HG02981 (cell line): Measurements from ENCODE around the gene GNAI3.
A peak's percentile ranks its signal among the peaks of the same experiment; 100 is the strongest.

Experiments
- ATAC-seq: cut with Tn5 transposase; IDR thresholded peaks from one replicate; pipeline ENCODE4 v1.9.1; 2021; ENCODE audit warnings: mild to moderate bottlenecking, moderate library complexity; ENCODE audit not compliant: unreplicated experiment

Gene GNAI3

DNA sequence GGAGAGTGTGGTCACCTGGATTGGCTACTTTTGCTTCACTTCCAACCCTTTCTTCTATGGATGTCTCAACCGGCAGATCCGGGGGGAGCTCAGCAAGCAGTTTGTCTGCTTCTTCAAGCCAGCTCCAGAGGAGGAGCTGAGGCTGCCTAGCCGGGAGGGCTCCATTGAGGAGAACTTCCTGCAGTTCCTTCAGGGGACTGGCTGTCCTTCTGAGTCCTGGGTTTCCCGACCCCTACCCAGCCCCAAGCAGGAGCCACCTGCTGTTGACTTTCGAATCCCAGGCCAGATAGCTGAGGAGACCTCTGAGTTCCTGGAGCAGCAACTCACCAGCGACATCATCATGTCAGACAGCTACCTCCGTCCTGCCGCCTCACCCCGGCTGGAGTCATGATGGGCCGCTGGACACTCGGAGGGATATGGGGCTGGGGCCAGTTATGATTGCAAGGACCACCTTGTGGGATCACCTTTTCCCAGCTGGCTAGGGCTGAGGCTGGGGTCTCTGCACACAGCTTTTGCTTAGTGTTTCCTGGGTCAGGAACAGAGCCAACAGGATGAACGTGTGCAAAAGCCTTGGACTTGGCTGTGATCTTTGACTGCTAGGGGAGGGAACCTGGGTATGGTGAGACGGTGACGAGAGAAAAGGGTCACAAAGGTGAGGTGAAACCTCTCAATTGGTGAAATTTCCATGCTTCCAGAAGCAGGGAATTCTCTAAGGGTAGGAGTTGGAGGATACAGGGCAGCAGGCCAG lies 4.3 kb upstream of the GNAI3 start:
- ATAC-seq, result no peak

DNA sequence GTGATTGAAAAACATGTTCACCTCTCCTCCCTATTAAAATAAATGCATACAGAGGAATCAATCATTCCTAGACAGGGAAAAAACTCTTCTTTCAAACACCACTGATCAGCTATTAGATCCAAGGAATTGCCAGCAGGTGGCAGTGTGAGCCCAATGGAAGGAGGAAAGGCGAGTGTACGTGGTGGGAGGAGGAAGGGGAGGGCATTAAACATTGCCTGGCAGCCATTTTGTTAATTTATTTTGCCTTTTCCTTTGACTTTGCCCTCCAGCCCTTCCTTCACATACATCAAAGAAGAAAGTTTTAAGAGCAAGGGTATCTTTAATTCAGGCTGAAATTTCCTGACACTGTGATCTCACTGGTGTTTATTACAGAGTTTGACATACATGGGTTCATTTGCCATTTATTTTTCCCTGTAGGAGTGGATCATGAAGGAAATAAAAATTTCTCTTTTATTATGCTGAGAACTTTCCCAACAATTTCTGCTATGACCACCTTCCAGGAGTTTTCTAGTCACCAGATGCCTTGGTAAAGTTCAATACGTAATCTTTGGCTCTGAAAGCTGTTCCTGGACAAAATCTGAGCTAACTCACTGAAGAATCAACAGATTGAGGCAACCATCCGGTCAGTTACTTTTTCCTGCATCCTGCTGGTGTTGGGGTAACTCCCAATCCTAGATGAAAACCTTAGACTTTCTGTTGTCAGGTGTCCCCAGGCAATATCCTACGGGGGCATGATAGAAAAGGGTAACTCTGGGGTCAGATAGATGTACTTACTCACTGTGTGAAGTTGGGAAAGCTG lies 1.9 kb upstream of the GNAI3 start:
- no peak for ATAC-seq

DNA sequence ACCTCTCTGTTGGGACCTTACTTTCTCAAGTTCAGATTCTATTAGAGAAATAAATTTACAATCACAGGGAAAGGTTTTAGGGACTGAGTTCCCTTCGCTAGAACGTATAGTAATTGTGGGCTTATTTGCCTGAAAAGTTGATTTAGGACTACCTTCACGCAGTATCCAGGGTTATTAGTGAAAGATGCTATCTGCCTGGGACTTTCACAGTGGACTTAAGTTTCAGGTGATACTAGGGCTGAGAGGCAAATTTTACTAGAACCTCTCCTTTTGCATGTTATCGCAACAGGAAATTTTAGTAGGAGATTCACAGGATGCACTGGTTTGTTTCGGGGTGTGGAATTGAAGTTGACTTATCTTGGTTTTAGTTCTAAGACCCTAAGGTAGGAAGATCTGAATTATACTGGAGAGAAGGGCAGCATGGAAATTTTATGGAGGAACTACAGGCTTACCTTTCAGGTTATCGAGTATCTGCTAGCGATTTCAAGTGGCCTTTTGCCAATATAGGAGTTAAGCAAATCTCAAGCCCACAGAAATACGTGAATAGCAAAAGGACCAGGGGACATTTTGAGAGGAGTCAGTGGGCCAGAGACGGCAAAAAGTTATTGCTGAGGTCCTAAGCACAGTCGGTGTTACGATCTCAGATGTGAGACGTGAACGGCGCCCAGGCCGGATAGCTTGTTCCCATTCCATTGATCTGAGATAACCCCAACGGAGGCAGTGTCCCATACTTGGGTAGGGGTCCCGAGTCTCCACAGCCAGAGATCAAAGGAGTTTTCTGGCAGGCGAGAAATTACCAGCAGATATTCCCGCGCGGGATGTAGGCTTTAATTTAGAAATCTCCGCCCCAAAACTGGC lies 723 bp upstream of the GNAI3 start:
- ATAC-seq, result peak; percentile 7

GRCh38 chr1:109556563-109556962 lies 8.1 kb downstream of the GNAI3 start:
- no peak for ATAC-seq

GRCh38 chr1:109557520-109557919 lies 9.1 kb downstream of the GNAI3 start:
- ATAC-seq, result no peak

- ATAC-seq, result no peak
Observed at GRCh38 chr1:109559995-109560394, 11.6 kb downstream of the GNAI3 start.

GRCh38 chr1:109564194-109564878 lies 15.9 kb downstream of the GNAI3 start:
- ATAC-seq, result no peak

DNA sequence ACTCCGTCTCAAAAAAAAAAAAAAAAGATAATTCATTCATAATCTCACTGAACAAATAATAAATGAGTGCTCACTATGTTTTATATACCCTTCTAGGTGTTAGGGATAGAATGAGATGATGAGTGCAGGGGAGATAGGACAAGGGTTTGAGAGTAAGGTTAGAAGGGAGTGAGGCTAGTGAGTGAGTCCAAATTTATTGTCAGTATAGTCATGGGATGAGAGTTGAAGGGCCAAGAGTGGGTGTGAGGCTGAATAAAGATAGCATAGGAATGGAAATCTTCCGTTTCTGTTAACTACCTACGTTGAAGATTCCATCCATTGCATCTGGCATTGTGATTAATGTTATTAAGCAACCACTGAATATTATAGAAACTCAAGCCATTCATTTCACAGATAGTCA lies 16.8 kb downstream of the GNAI3 start:
- ATAC-seq, result no peak

- ATAC-seq, result no peak
Observed at GRCh38 chr1:109566982-109567381, 18.6 kb downstream of the GNAI3 start.

DNA sequence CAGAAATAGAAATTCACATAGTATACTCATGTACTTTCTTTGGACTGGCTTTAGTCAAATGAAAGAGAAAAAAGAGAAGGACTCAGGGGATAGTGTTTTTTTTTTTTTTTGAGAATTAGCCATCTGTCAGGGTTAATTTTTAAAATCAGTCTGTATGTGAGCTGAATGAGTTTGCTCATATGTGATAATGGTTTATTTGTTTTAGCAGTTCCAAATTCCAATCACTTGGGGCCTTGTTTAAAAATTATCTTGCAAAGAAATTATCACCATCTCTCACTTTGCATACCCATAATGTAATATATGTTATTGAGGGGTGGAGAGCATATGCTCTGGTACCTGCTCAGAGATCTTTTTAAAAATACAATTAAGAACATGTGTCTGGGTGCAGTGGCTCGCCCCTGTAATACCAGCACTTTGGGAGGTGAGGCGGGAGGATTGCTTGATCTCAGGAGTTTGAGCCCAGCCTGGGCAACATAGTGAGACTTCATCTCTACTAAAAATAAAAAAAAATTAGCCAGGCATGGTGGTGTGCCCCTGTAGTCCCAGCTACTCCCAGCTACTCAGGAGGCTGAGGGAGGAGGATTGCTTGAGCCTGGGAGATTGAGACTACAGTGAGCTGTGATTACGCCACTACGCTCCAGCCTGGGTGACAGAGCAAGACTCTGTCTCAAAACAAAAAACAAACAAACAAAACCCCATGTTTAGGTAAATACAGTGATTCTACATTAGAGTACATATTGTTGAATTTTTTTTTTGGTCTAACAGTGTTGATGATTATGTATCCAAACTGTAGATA lies 19.7 kb downstream of the GNAI3 start:
- no peak for ATAC-seq

- no peak for ATAC-seq
Observed at GRCh38 chr1:109569323-109569722, 20.9 kb downstream of the GNAI3 start.

- ATAC-seq, result no peak
Observed at GRCh38 chr1:109570414-109570813, 22.0 kb downstream of the GNAI3 start.

DNA sequence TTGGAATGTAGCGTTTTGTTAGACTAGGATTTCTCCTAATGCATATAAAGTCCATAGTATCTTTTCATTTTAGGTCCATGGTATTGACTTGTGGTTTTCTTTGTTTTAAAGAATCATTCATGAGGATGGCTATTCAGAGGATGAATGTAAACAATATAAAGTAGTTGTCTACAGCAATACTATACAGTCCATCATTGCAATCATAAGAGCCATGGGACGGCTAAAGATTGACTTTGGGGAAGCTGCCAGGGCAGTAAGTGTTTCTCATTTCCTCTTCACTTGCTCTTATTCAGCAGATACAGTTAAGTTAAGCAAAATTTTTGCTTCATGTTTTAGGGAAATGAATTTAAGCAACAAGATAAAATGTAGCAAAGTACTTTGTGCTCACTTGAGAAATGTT lies 25.4 kb downstream of the GNAI3 start:
- no peak for ATAC-seq

GRCh38 chr1:109578947-109579443 lies 30.6 kb downstream of the GNAI3 start:
- ATAC-seq, result no peak

- no peak for ATAC-seq
Observed at GRCh38 chr1:109579491-109579890, 31.1 kb downstream of the GNAI3 start.

DNA sequence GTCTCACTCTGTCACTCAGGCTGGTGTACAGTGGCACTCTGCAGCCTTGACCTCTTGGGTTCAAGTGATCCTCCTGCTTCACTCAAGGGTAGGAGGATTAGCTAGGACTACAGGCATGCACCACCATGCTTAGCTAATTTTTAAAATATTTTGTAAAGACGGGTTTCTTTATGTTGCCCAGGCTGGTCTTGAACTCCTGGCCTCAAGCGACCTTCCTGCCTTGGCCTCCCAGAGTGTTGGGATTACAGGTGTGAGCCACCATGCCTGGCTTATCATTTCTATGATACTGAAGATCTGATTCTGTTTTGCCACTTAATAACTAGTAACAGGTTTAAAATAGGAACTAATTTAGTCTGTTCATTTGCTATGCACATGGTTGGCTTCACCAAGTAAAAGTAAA lies 33.6 kb downstream of the GNAI3 start:
- ATAC-seq, result no peak

GRCh38 chr1:109584766-109585165 lies 36.4 kb downstream of the GNAI3 start:
- ATAC-seq, result no peak

GRCh38 chr1:109586055-109586454 lies 37.6 kb downstream of the GNAI3 start:
- ATAC-seq, result no peak

DNA sequence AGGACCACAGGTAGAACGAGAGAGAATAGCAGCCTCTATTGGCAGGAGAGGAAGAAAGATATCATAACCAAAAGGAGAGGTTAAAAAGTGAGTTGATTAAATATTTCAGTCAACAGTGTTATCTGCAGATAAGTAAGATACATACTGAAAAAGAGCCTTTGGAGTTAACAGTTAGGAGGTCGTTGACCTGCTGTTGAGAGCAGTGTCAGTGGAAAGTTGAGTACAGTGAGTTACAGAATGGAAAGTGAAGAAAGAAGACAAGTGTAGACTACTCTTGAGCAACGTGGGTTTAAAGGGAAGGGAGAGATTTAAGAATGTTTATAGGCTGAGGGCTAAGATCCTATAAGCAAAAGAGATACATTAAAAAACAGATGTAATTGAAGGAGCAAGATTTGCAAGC lies 40.8 kb downstream of the GNAI3 start:
- no peak for ATAC-seq

DNA sequence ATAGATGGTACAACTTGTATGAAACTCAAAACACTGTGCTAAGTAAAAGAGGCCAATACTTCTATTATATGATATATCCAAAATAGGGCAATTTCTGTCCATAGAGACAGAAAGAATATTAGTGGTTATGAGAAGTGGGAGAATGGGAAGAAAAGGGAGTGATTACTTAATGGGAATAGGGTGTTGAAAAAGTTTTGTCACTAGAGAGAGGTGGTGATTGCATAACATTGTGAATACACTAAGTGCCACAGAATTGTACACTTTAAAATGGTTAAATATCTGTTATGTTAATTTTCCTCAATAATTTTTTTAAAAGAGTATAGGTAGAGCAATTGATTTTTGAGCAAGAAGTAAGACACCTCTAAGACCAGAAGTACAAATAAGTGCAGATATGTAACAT lies 41.3 kb downstream of the GNAI3 start:
- ATAC-seq, result no peak
